ENCODE measurements around the gene CGNL1.

DNA sequence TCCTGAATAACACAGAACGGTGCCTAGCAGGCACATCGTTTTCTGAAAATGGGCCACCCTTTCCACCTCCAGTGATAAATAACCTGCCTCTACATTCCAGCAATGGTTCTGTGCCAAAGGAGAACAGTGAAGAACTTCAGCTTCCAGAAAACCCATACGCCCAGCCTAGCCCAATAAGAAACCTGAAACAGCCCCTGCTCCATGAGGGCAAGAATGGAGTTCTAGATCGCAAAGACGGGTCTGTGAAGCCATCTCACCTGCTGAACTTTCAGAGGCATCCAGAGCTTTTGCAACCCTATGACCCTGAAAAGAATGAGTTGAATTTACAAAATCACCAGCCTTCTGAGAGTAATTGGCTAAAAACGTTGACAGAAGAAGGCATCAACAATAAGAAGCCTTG is 61.9 kb downstream of the CGNL1 start:
- TF ChIP-seq, protein P1, sequence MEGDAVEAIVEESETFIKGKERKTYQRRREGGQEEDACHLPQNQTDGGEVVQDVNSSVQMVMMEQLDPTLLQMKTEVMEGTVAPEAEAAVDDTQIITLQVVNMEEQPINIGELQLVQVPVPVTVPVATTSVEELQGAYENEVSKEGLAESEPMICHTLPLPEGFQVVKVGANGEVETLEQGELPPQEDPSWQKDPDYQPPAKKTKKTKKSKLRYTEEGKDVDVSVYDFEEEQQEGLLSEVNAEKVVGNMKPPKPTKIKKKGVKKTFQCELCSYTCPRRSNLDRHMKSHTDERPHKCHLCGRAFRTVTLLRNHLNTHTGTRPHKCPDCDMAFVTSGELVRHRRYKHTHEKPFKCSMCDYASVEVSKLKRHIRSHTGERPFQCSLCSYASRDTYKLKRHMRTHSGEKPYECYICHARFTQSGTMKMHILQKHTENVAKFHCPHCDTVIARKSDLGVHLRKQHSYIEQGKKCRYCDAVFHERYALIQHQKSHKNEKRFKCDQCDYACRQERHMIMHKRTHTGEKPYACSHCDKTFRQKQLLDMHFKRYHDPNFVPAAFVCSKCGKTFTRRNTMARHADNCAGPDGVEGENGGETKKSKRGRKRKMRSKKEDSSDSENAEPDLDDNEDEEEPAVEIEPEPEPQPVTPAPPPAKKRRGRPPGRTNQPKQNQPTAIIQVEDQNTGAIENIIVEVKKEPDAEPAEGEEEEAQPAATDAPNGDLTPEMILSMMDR (IDR thresholded peaks at IDR 0.05): no peak
- TF ChIP-seq POLR2A (IDR thresholded peaks at IDR 0.05): no peak
